Dedifferentiated amniotic fluid mesenchymal stem cell (primary cell): ENCODE measurements around the gene SUGT1.

Source experiments
- DNase-seq: peaks from one replicate; pipeline ENCODE4 v3.0.0-alpha.2; 2016; ENCODE audit errors: extremely low spot score

Gene SUGT1

GRCh38 chr13:52737965-52738364, 85.3 kb downstream of the SUGT1 start:
- DNase-seq, result no peak

- DNase-seq, result no peak
Measured at GRCh38 chr13:52738719-52739467, 86.3 kb downstream of the SUGT1 start.

- no peak for DNase-seq
Measured at GRCh38 chr13:52739468-52740071, 86.9 kb downstream of the SUGT1 start, which contains the start of gene CNMD. CNMD (minus strand) TSS chr13:52739820; CDS start chr13:52739701, 119 bp downstream.

GRCh38 chr13:52743569-52743968, 90.9 kb downstream of the SUGT1 start:
- DNase-seq, result no peak

GRCh38 chr13:52743988-52744387, 91.4 kb downstream of the SUGT1 start:
- DNase-seq, result no peak

GRCh38 chr13:52744842-52745375, 92.3 kb downstream of the SUGT1 start:
- DNase-seq, result no peak

GRCh38 chr13:52746141-52746540, 93.5 kb downstream of the SUGT1 start:
- DNase-seq, result no peak

- no peak for DNase-seq
Measured at GRCh38 chr13:52749419-52749818, 96.8 kb downstream of the SUGT1 start.
